MM.1S (cell line): ENCODE measurements around the gene AGR3.
"Not testable (repeated sequence)": the region's sequence is repeated elsewhere in the genome, so short reads cannot be mapped to it uniquely, and the experiment has no call there.

ENCODE experiments used
- DNase-seq: peaks from one replicate; pipeline ENCODE4 v3.0.0-alpha.2; 2015
- H2AFZ ChIP-seq: fragments of 300-600 bp; sonication (generic); 2 replicates; pipeline ENCODE4 v1.6.0; 2016; ENCODE audit warnings: antibody characterized with exemption, low read length
- H3F3A ChIP-seq: fragments of 300-600 bp; sonication (generic); 2 replicates; pipeline ENCODE4 v1.6.1; 2016; ENCODE audit warnings: mild to moderate bottlenecking, antibody characterized with exemption, low read length, moderate library complexity, mixed read lengths; ENCODE audit not compliant: insufficient read depth
- H3K27ac ChIP-seq: fragments of 300-600 bp; sonication (generic); 2 replicates; pipeline ENCODE4 v1.5.1; 2016; ENCODE audit warnings: mild to moderate bottlenecking, low read length
- H3K27me3 ChIP-seq: fragments of 300-600 bp; sonication (generic); replicated peaks from 2 replicates; pipeline ENCODE4 v1.6.0; 2016; ENCODE audit warnings: low read length; ENCODE audit not compliant: insufficient read depth
- H3K36me3 ChIP-seq: fragments of 300-600 bp; sonication (generic); replicated peaks from 2 replicates; pipeline ENCODE4 v1.6.1; 2016; ENCODE audit warnings: mild to moderate bottlenecking, low read length, mixed read lengths; ENCODE audit not compliant: insufficient read depth
- H3K4me1 ChIP-seq: fragments of 300-600 bp; sonication (generic); 2 replicates; pipeline ENCODE4 v1.6.1; 2016; ENCODE audit warnings: low read length, mixed read lengths
- H3K4me2 ChIP-seq: fragments of 300-600 bp; sonication (generic); 2 replicates; pipeline ENCODE4 v1.6.0; 2016; ENCODE audit warnings: low read depth, low read length
- H3K4me3 ChIP-seq: fragments of 300-600 bp; sonication (generic); 2 replicates; pipeline ENCODE4 v1.5.1; 2016; ENCODE audit warnings: low read length, mixed read lengths
- H3K79me2 ChIP-seq: fragments of 300-600 bp; sonication (generic); 2 replicates; pipeline ENCODE4 v1.6.1; 2016; ENCODE audit warnings: mixed run types, low read length, mixed read lengths
- H3K9ac ChIP-seq: fragments of 300-600 bp; sonication (generic); 2 replicates; pipeline ENCODE4 v1.6.1; 2016; ENCODE audit warnings: low read length, mixed read lengths
- H3K9me2 ChIP-seq: fragments of 300-600 bp; sonication (generic); replicated peaks from 2 replicates; pipeline ENCODE4 v1.6.1; 2016; ENCODE audit warnings: mild to moderate bottlenecking, low read length, mixed read lengths; ENCODE audit not compliant: insufficient read depth
- H3K9me3 ChIP-seq: fragments of 300-600 bp; sonication (generic); replicated peaks from 2 replicates; pipeline ENCODE4 v1.6.1; 2016; ENCODE audit warnings: mild to moderate bottlenecking, low read length, mixed read lengths; ENCODE audit not compliant: insufficient read depth
- H4K20me1 ChIP-seq: fragments of 300-600 bp; sonication (generic); 2 replicates; pipeline ENCODE4 v1.6.1; 2016; ENCODE audit warnings: mild to moderate bottlenecking, low read length, moderate library complexity, mixed read lengths; ENCODE audit not compliant: insufficient read depth
- EZH2 ChIP-seq: fragments of 300-600 bp; sonication (generic); optimal IDR thresholded peaks from 2 replicates; pipeline ENCODE3; 2017; ENCODE audit warnings: low read depth, mild to moderate bottlenecking, antibody characterized with exemption, low read length, mixed read lengths
- EZH2phosphoT487 ChIP-seq: fragments of 300-600 bp; sonication (generic); IDR thresholded peaks from 2 replicates; pipeline ENCODE4 v1.6.1; 2018; ENCODE audit warnings: antibody characterized with exemption, low read length
- TF ChIP-seq, protein P1 (sequence below): fragments of 300-600 bp; sonication (generic); IDR thresholded peaks from 2 replicates; pipeline ENCODE4 v1.5.1; 2016; ENCODE audit warnings: antibody characterized with exemption, low read length, mixed read lengths

AGR3 gene

GRCh38 chr7:16867328-16867727, 14.5 kb downstream of the AGR3 start:
- Histone ChIP-seq H2AFZ (no peak overlapping the region), H3K9me2 (no peaks in the 10 kb centered on the region), H3K27ac (no peak overlapping the region), H3F3A (no peaks in the 10 kb centered on the region), H3K4me2 (no peak overlapping the region), H3K9me3 (no peaks in the 10 kb centered on the region), H3K27me3 (no peaks in the 10 kb centered on the region), H3K4me1 (no peaks in the 10 kb centered on the region), H4K20me1 (no peaks in the 10 kb centered on the region), H3K9ac (no peak overlapping the region), H3K79me2 (no peaks in the 10 kb centered on the region), H3K4me3 (no peak overlapping the region), H3K36me3 (no peaks in the 10 kb centered on the region)
- DNase-seq = no peak
- TF ChIP-seq EZH2phosphoT487 (no peak), EZH2 (no peak)
- TF ChIP-seq, protein P1, sequence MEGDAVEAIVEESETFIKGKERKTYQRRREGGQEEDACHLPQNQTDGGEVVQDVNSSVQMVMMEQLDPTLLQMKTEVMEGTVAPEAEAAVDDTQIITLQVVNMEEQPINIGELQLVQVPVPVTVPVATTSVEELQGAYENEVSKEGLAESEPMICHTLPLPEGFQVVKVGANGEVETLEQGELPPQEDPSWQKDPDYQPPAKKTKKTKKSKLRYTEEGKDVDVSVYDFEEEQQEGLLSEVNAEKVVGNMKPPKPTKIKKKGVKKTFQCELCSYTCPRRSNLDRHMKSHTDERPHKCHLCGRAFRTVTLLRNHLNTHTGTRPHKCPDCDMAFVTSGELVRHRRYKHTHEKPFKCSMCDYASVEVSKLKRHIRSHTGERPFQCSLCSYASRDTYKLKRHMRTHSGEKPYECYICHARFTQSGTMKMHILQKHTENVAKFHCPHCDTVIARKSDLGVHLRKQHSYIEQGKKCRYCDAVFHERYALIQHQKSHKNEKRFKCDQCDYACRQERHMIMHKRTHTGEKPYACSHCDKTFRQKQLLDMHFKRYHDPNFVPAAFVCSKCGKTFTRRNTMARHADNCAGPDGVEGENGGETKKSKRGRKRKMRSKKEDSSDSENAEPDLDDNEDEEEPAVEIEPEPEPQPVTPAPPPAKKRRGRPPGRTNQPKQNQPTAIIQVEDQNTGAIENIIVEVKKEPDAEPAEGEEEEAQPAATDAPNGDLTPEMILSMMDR = no peak

- not testable (repeated sequence) for H3K9me3 ChIP-seq, H3K79me2 ChIP-seq, H3K27ac ChIP-seq, H3K27me3 ChIP-seq, H3K9ac ChIP-seq, DNase-seq, H3K4me3 ChIP-seq, H2AFZ ChIP-seq, H3K9me2 ChIP-seq, H3K4me2 ChIP-seq, H3K36me3 ChIP-seq, H4K20me1 ChIP-seq, H3K4me1 ChIP-seq, H3F3A ChIP-seq
Observed at GRCh38 chr7:16853189-16853588, 28.6 kb downstream of the AGR3 start.

GRCh38 chr7:16851829-16852228, 30.0 kb downstream of the AGR3 start:
- no peak overlapping the region for H3K4me2 ChIP-seq
- H3K9me3 ChIP-seq = no peaks in the 10 kb centered on the region
- H3K4me3 ChIP-seq = no peak overlapping the region
- DNase-seq = no peak
- no peak overlapping the region for H2AFZ ChIP-seq
- no peaks in the 10 kb centered on the region for H3K79me2 ChIP-seq
- no peaks in the 10 kb centered on the region for H3K36me3 ChIP-seq
- H3K27ac ChIP-seq = no peak overlapping the region
- no peak overlapping the region for H3K9ac ChIP-seq
- H3K27me3 ChIP-seq = no peaks in the 10 kb centered on the region
- no peak for TF ChIP-seq EZH2
- TF ChIP-seq, protein P1 = no peak
- TF ChIP-seq EZH2phosphoT487 = no peak
- H4K20me1 ChIP-seq = no peaks in the 10 kb centered on the region
- no peaks in the 10 kb centered on the region for H3K9me2 ChIP-seq
- no peaks in the 10 kb centered on the region for H3F3A ChIP-seq
- no peaks in the 10 kb centered on the region for H3K4me1 ChIP-seq

GRCh38 chr7:16850614-16851466, 30.9 kb downstream of the AGR3 start:
- H3K4me3 ChIP-seq = no peak overlapping the region
- no peaks in the 10 kb centered on the region for H3K36me3 ChIP-seq
- no peak for DNase-seq
- no peak overlapping the region for H3K27ac ChIP-seq
- no peak overlapping the region for H3K9ac ChIP-seq
- no peaks in the 10 kb centered on the region for H3K9me2 ChIP-seq
- H3K27me3 ChIP-seq = no peaks in the 10 kb centered on the region
- no peaks in the 10 kb centered on the region for H3K79me2 ChIP-seq
- H3K4me1 ChIP-seq = no peaks in the 10 kb centered on the region
- no peak overlapping the region for H3K4me2 ChIP-seq
- no peaks in the 10 kb centered on the region for H4K20me1 ChIP-seq
- no peak overlapping the region for H2AFZ ChIP-seq
- no peaks in the 10 kb centered on the region for H3K9me3 ChIP-seq
- no peaks in the 10 kb centered on the region for H3F3A ChIP-seq
- TF ChIP-seq EZH2phosphoT487 (no peak), EZH2 (no peak)
- TF ChIP-seq, protein P1 = no peak
